MCF 10A (cell line): Measurements from ENCODE around the gene PRRG4. TPM values are rescaled to one million over a fixed set of nuclear protein-coding genes. Genes with fewer than 3 reads are reported as not detected.
A peak's percentile ranks its signal among the peaks of the same experiment; 100 is the strongest.
"Not testable (repeated sequence)": the region's sequence is repeated elsewhere in the genome, so short reads cannot be mapped to it uniquely, and the experiment has no call there.

Experiments
- BruUV-seq: library from RNA; stranded (reverse); fragments of 400-500 nt; replicated peaks from 2 replicates; lab custom pipeline; 2021; lab: Mats Ljungman, UMichigan
- CTCF ChIA-PET: fragments of 300-600 bp; sonication (Branson Sonifier 250); formaldehyde crosslinking; extraction: SDS; loops from one replicate; lab custom pipeline; 2021; ENCODE audit warnings: antibody characterized with exemption, inconsistent platforms; lab: Yijun Ruan, JAX
- POLR2A ChIA-PET: fragments of 300-600, 350-650 bp; sonication (Branson Sonifier 250); formaldehyde crosslinking; extraction: SDS; loops from one replicate; lab custom pipeline; 2020; ENCODE audit warnings: antibody characterized with exemption, inconsistent platforms; lab: Yijun Ruan, JAX
- DNase-seq: peaks from one replicate; pipeline ENCODE4 v3.0.0-alpha.2; 2018; ENCODE audit not compliant: unreplicated experiment
- H3K27ac Mint-ChIP-seq: one replicate; pipeline ENCODE4 v1.8.0; 2022; ENCODE audit warnings: mild to moderate bottlenecking, low read depth, mixed read lengths; ENCODE audit not compliant: unreplicated experiment
- H3K27me3 Mint-ChIP-seq: one replicate; pipeline ENCODE4 v1.8.0; 2022; ENCODE audit warnings: mixed read lengths; ENCODE audit not compliant: insufficient read depth, unreplicated experiment
- H3K36me3 Mint-ChIP-seq: one replicate; pipeline ENCODE4 v1.8.0; 2022; ENCODE audit warnings: mild to moderate bottlenecking, moderate library complexity, mixed read lengths; ENCODE audit not compliant: insufficient read depth, unreplicated experiment
- H3K4me1 Mint-ChIP-seq: one replicate; pipeline ENCODE4 v1.8.0; 2022; ENCODE audit warnings: mixed read lengths; ENCODE audit not compliant: insufficient read depth, unreplicated experiment
- H3K4me3 Mint-ChIP-seq: one replicate; pipeline ENCODE4 v1.8.0; 2022; ENCODE audit warnings: mild to moderate bottlenecking, moderate library complexity, mixed read lengths; ENCODE audit not compliant: unreplicated experiment
- H3K9me3 Mint-ChIP-seq: one replicate; pipeline ENCODE4 v1.8.0; 2022; ENCODE audit warnings: mixed read lengths; ENCODE audit not compliant: unreplicated experiment
- CTCF ChIP-seq: fragments of 200-600 bp; IDR thresholded peaks from one replicate; pipeline ENCODE4 v1.8.0; 2022; ENCODE audit warnings: antibody characterized with exemption, mild to moderate bottlenecking; ENCODE audit not compliant: unreplicated experiment
- intact Hi-C: fragments of 100-400 bp; cut with micrococcal nuclease; formaldehyde crosslinking; loops from 2 replicates; pipeline ENCODE4 v1.14.1; 2022
- total RNA-seq: library from RNA; stranded (reverse); gene quantifications from 2 replicates; pipeline ENCODE4 v1.2.3, GENCODE V29; 2022

The PRRG4 gene
- total RNA-seq, 1 experiment from 2014 or later, result 1.1 TPM

DNA sequence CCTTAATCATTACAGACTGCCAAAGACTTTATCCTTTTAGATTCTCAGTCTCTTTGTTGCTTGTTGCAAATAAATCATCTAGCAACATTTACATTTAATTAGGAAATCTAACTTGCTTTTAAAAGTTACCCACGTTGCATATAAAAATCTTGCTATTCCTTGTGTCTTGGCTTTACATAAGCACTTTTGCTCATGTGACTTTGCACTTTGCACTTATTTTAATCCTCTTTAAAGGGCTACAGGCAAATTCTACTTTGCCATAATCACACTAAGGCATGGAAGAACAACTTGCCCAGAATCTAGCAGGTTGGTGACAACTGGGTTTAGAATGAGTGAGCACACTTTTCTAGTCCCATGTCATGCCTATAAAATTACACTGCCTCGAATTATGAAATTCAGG is 25.9 kb downstream of the PRRG4 start:
- Mint-ChIP-seq H3K4me3 (no peak overlapping the region), H3K27me3 (no peaks in the 10 kb centered on the region), H3K9me3 (no peaks in the 10 kb centered on the region), H3K36me3 (peaks cover 7% of the 10 kb centered on the region), H3K4me1 (peaks cover 13% of the 10 kb centered on the region), H3K27ac (no peak overlapping the region)
- no TSS peak for BruUV-seq
- POLR2A ChIA-PET, result no interaction called here
- CTCF ChIA-PET, result interaction anchor here (1.1 kb wide), 1 partner anchor 37 kb away, joined by 7 read pairs; the partner anchor contains the start of gene QSER1
- TF ChIP-seq CTCF, result no peak
- DNase-seq, result no peak
- intact Hi-C loops, result no loop called here

DNA sequence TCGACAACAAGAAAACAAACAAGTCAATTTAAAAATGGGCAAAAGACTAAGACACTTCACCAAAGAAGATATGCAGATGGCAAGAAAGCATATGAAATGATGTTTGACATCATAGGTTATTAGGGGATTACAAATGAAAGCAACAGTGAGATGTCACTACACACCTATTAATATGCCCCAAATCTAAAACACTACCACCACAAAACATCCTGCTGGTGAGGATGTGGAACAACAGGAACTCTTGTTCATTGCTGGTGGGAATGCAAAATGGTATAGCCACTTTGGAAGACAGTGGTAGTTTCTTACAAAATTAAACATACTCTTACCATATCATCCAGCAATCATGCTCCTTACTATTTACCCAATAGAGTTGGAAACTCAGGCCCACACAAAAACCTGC is 29.0 kb downstream of the PRRG4 start:
- Mint-ChIP-seq H3K27me3 (no peaks in the 10 kb centered on the region), H3K4me1 (no peaks in the 10 kb centered on the region), H3K9me3 (no peaks in the 10 kb centered on the region), H3K36me3 (no peaks in the 10 kb centered on the region), H3K4me3 (no peak overlapping the region), H3K27ac (no peak overlapping the region)
- intact Hi-C loops, result no loop called here
- peak; percentile 9 for DNase-seq
- ChIA-PET CTCF (interaction anchor here (1.0 to 1.2 kb wide), 3 partner anchors 19 to 66 kb away, joined by 3 to 5 read pairs (median 4); no protein-coding TSS in a partner anchor), POLR2A (interaction anchor here (0.7 to 0.9 kb wide), 2 partner anchors 25 to 33 kb away, joined by 3 read pairs; no protein-coding TSS in a partner anchor)
- no peak for TF ChIP-seq CTCF
- BruUV-seq, result no TSS peak

- Mint-ChIP-seq H3K9me3 (no peaks in the 10 kb centered on the region), H3K4me3 (no peak overlapping the region), H3K4me1 (no peaks in the 10 kb centered on the region), H3K36me3 (no peaks in the 10 kb centered on the region), H3K27ac (no peak overlapping the region), H3K27me3 (no peaks in the 10 kb centered on the region)
- ChIA-PET CTCF (no interaction called here), POLR2A (no interaction called here)
- no peak for TF ChIP-seq CTCF
- no peak for DNase-seq
- BruUV-seq, result no TSS peak
- intact Hi-C loops, result no loop called here
Measured at GRCh38 chr11:32861850-32862577, 32.3 kb downstream of the PRRG4 start.

- TF ChIP-seq CTCF, result no peak
Measured at GRCh38 chr11:32864555-32864954, 34.8 kb downstream of the PRRG4 start.

DNA sequence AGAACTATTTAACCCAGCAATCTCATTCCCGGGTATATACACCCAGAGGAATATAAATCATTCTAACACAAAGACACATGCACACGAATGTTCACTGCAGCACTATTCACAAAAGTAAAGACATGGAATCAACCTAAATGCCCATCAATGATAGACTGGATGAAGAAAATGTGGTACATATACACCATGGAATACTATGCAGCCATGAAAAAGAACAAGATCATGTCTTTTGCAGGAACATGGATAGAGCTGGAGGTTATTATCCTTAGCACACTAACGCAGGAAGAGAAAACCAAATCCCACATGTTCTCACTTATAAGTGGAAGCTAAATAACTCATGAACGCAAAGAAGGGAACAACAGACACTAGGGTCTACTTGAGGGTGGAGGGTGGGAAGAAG is 39.0 kb downstream of the PRRG4 start:
- H3K27me3 Mint-ChIP-seq, H3K9me3 Mint-ChIP-seq, H3K4me3 Mint-ChIP-seq, intact Hi-C loops, H3K36me3 Mint-ChIP-seq, BruUV-seq, H3K27ac Mint-ChIP-seq, DNase-seq, H3K4me1 Mint-ChIP-seq, POLR2A ChIA-PET: not testable (repeated sequence)
- CTCF ChIA-PET, result interaction anchor here (0.6 kb wide), 2 partner anchors 417 to 1956 kb away, joined by 3 to 4 read pairs; no protein-coding TSS in a partner anchor

More at GRCh38 chr11:32864555-32864954, 34.8 kb downstream of the PRRG4 start:
- Mint-ChIP-seq H3K4me1 (no peaks in the 10 kb centered on the region), H3K27ac (no peak overlapping the region), H3K27me3 (no peaks in the 10 kb centered on the region), H3K9me3 (no peaks in the 10 kb centered on the region), H3K4me3 (no peak overlapping the region), H3K36me3 (no peaks in the 10 kb centered on the region)
- POLR2A ChIA-PET, result interaction anchor here (1.1 to 1.8 kb wide), 3 partner anchors 26 to 30 kb away, joined by 3 to 8 read pairs (median 3); no protein-coding TSS in a partner anchor
- BruUV-seq, result no TSS peak
- CTCF ChIA-PET, result interaction anchor here (0.6 kb wide), 1 partner anchor 14 kb away, joined by 3 read pairs; no protein-coding TSS in a partner anchor
- DNase-seq, result no peak
- intact Hi-C loops, result no loop called here
